HepG2 (cell line): ENCODE measurements around the gene FBLN7. TPM values are rescaled to one million over a fixed set of nuclear protein-coding genes. Genes with fewer than 3 reads are reported as not detected.

ENCODE experiments used
- ATAC-seq: fragments of 200-7000 bp; cut with Tn5 transposase; 3 replicates; pipeline ENCODE4 v1.9.1; 2020; ENCODE audit warnings: mild to moderate bottlenecking, moderate library complexity
- BruUV-seq: library from RNA; stranded (reverse); fragments of 400-500 nt; replicated peaks from 2 replicates; lab custom pipeline; 2021; lab: Mats Ljungman, UMichigan
- CTCF ChIA-PET: fragments of 300-600 bp; formaldehyde crosslinking; extraction: SDS; loops from one replicate; lab custom pipeline; 2021; ENCODE audit warnings: low total read pairs, inconsistent platforms, low intra/inter-chr PET ratio; lab: Yijun Ruan, JAX
- POLR2A ChIA-PET: fragments of 350-600 bp; sonication (Branson Sonifier 250); formaldehyde crosslinking; loops from one replicate; lab custom pipeline; 2020; ENCODE audit warnings: antibody characterized with exemption, inconsistent platforms; lab: Yijun Ruan, JAX
- DNase-seq: peaks from one replicate; pipeline ENCODE4 v3.0.0-alpha.2; 2015; ENCODE audit warnings: low spot score
- FAIRE-seq: peaks from 3 replicates; lab custom pipeline; 2011; peaks lifted over from hg19 to GRCh38; lab: Jason Lieb, UNC
- H2AFZ ChIP-seq: one replicate; pipeline ENCODE4 v1.6.1; 2011; ENCODE audit warnings: low read length, inconsistent platforms
- H3K27ac ChIP-seq: fragments of 300-600 bp; 3 replicates; pipeline ENCODE4 v1.8.0; 2011; ENCODE audit warnings: mixed run types, mild to moderate bottlenecking, mixed read lengths, low read length, inconsistent platforms; ENCODE audit not compliant: insufficient read depth; ENCODE audit errors: extremely low read length
- H3K27me3 ChIP-seq, 2 experiments: fragments of 200-600 bp in 1 of 2; 2 replicates in 1 of 2; 3 replicates in 1 of 2; pipeline versions ENCODE4 v1.6.0 to v1.8.0; 2011; ENCODE audit warnings: low read length in 2 of 2, mild to moderate bottlenecking in 2 of 2, moderate library complexity in 2 of 2, inconsistent platforms in 1 of 2; ENCODE audit not compliant: insufficient read depth in 2 of 2, control insufficient read depth in 1 of 2
- H3K36me3 ChIP-seq, 2 experiments: fragments of 200-600 bp in 1 of 2; replicated peaks in 1 of 2; 2 replicates in 1 of 2; 3 replicates in 1 of 2; pipeline versions ENCODE4 v1.5.1 to v1.8.0; 2011; ENCODE audit warnings: low read length in 2 of 2, inconsistent platforms in 1 of 2; ENCODE audit not compliant: insufficient read depth in 2 of 2, control insufficient read depth in 1 of 2
- H3K4me1 ChIP-seq: 2 replicates; pipeline ENCODE4 v1.5.1; 2012; ENCODE audit warnings: low read length, inconsistent platforms; ENCODE audit not compliant: insufficient read depth
- H3K4me2 ChIP-seq: 2 replicates; pipeline ENCODE4 v1.6.0; 2011; ENCODE audit warnings: low read depth, low read length, inconsistent platforms
- H3K4me3 ChIP-seq, 3 experiments: fragments of 200-600 bp in 1 of 3; sonication (generic), shearing (Covaris generic) in 1 of 3; replicated peaks in 1 of 3; 2 replicates each; pipeline ENCODE4 v1.5.1; 2011 to 2016; ENCODE audit warnings: low read length in 3 of 3, inconsistent platforms in 2 of 3, low read depth in 2 of 3, mild to moderate bottlenecking in 2 of 3, control low read depth in 1 of 3, mixed read lengths in 1 of 3; ENCODE audit not compliant: insufficient read depth in 1 of 3
- H3K79me2 ChIP-seq: one replicate; pipeline ENCODE4 v1.6.1; 2011; ENCODE audit warnings: low read length, inconsistent platforms; ENCODE audit not compliant: insufficient read depth
- H3K9ac ChIP-seq: 2 replicates; pipeline ENCODE4 v1.6.0; 2011; ENCODE audit warnings: mild to moderate bottlenecking, low read depth, low read length, inconsistent platforms; ENCODE audit not compliant: insufficient read depth
- H3K9me3 ChIP-seq: 2 replicates; pipeline ENCODE4 v1.5.1; 2012; ENCODE audit warnings: mild to moderate bottlenecking, low read length
- H4K20me1 ChIP-seq: 2 replicates; pipeline ENCODE4 v1.6.0; 2011; ENCODE audit warnings: inconsistent platforms, mild to moderate bottlenecking, low read length, moderate library complexity; ENCODE audit not compliant: insufficient read depth
- HMG20B ChIP-seq: conservative IDR thresholded peaks from 2 replicates; pipeline ENCODE4 v1.6.1; 2016; ENCODE audit warnings: missing genetic modification reagents, missing compliant biosample characterization
- IKZF4 ChIP-seq: sonication (generic); formaldehyde crosslinking; IDR thresholded peaks from 2 replicates; pipeline ENCODE4 v1.5.1; 2020; ENCODE audit warnings: borderline replicate concordance, mild to moderate bottlenecking, low read depth, missing genetic modification reagents; ENCODE audit errors: not compliant biosample characterization
- PREB ChIP-seq: sonication (generic); formaldehyde crosslinking; IDR thresholded peaks from 2 replicates; pipeline ENCODE4 v1.4.0; 2020; ENCODE audit warnings: missing genetic modification reagents
- TARDBP ChIP-seq: sonication (generic); formaldehyde crosslinking; IDR thresholded peaks from 2 replicates; pipeline ENCODE4 v1.8.0; 2022; ENCODE audit warnings: mild to moderate bottlenecking, missing genetic modification reagents
- ZBTB8A ChIP-seq: sonication (generic); formaldehyde crosslinking; IDR thresholded peaks from 2 replicates; pipeline ENCODE4 v1.4.0; 2020; ENCODE audit warnings: mild to moderate bottlenecking, low read depth, missing genetic modification reagents, borderline replicate concordance
- ZFYVE20 ChIP-seq: sonication (generic); formaldehyde crosslinking; IDR thresholded peaks from 2 replicates; pipeline ENCODE4 v1.8.0; 2023; ENCODE audit warnings: low read depth, mild to moderate bottlenecking, moderate library complexity, missing genetic modification reagents, borderline replicate concordance
- ZNF574 ChIP-seq: sonication (generic); formaldehyde crosslinking; IDR thresholded peaks from 2 replicates; pipeline ENCODE4 v1.4.0; 2020; ENCODE audit warnings: missing genetic modification reagents
- ZNF766 ChIP-seq: sonication (generic); formaldehyde crosslinking; IDR thresholded peaks from 2 replicates; pipeline ENCODE4 v1.5.0; 2020; ENCODE audit warnings: missing genetic modification reagents, borderline replicate concordance
- WGBS: methylation state at CpG from one replicate; pipeline ENCODE4 v1.1.6; 2017; ENCODE audit warnings: low lambda C conversion rate; 5-methylcytosine and 5-hydroxymethylcytosine counted together
- in situ Hi-C: cut with HindIII; loops from 2 replicates; pipeline ENCODE4 v1.10.0; 2017; ENCODE audit warnings: low pct_unique_long_range_greater_than_20kb; ENCODE audit not compliant: extremely low pct_ligation_motif_present
- intact Hi-C: fragments of 100-400 bp; cut with micrococcal nuclease; formaldehyde crosslinking; loops from one replicate; pipeline ENCODE4 v1.10.0; 2022; ENCODE audit not compliant: unreplicated experiment
- polyA plus RNA-seq, 8 experiments: library from polyadenylated mRNA; depleted of rRNA in 3 of 8; stranded (reverse) in 7 of 8; unstranded in 1 of 8; fragments of >200 nt; fragmentation: Illumina TruSeq in 4 of 8; extraction: Trizol in 4 of 8; gene quantifications; 2 replicates each; pipeline versions ENCODE4 v1.2.1 to v1.2.3, GENCODE V29; 2011 to 2016; ENCODE audit warnings: low read depth in 4 of 8, missing spikeins in 1 of 8, mixed read lengths in 1 of 8; ENCODE audit not compliant: insufficient read depth in 1 of 8
- total RNA-seq, 5 experiments: library from RNA; depleted of rRNA; stranded (reverse); fragments of >200 nt; fragmentation: Illumina TruSeq; extraction: Trizol; gene quantifications; 2 replicates each; pipeline ENCODE4 v1.2.3, GENCODE V29; 2016; ENCODE audit warnings: low read depth in 1 of 5
- TF ChIP-seq, protein P1 (sequence below): sonication (generic); formaldehyde crosslinking; IDR thresholded peaks from 2 replicates; pipeline ENCODE4 v1.5.1; 2020; ENCODE audit warnings: mild to moderate bottlenecking, missing genetic modification reagents, borderline replicate concordance

FBLN7 gene
- total and polyA plus RNA-seq, 2 of the 13 experiments (the other 11 are each of a cell fraction or from before 2014, with no cell fraction given) = 1.4 to 2.3 TPM

GRCh38 chr2:112143150-112143549 is 5.0 kb downstream of the FBLN7 start:
- intact Hi-C loops (no loop called here), in situ Hi-C loops (no loop called here)
- no peaks in the 10 kb centered on the region for H4K20me1 ChIP-seq
- H3K9me3 ChIP-seq = no peaks in the 10 kb centered on the region
- BruUV-seq = no TSS peak
- ATAC-seq = no peak
- H3K36me3 ChIP-seq = no peaks in the 10 kb centered on the region
- ChIA-PET POLR2A (no interaction called here), CTCF (no interaction called here)
- H3K4me2 ChIP-seq = no peak overlapping the region
- DNase-seq = no peak
- FAIRE-seq = no peak
- H3K79me2 ChIP-seq = no peaks in the 10 kb centered on the region
- H3K27me3 ChIP-seq = no peaks in the 10 kb centered on the region; a peak in 1 of 5 replicates
- WGBS = 98% methylated on average over 5 of the region's 5 CpGs
- H3K4me3 ChIP-seq = no peak overlapping the region
- TF ChIP-seq ZNF766 (CRISPR knock-in tag) (no peak), ZBTB8A (no peak), TARDBP (CRISPR knock-in tag) (no peak), PREB (no peak)
- TF ChIP-seq, all 625 proteins: peak for 0
- Histone ChIP-seq H3K4me1 (no peaks in the 10 kb centered on the region), H3K27ac (no peak overlapping the region), H3K9ac (no peak overlapping the region), H2AFZ (no peak overlapping the region)

DNA sequence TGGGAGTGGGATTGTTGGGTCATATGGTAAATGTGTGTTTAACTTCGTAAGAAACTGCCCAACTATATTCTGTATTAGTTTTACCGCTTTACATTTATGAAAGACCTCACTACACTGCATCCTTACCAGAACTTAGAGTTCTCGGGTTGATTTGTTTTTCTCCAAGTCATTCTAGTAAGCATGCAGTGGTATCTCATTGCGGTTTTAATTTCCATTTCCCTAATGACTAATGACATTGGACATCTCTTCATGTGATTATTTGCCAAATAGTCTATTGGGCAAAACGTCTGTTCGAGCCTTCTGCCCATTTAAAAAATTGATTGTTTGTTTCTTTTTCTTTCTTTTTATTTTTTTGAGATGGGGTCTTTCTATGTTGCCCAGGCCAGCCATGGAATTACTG is 6.8 kb downstream of the FBLN7 start:
- POLR2A ChIA-PET = no interaction called here
- no peak for DNase-seq
- BruUV-seq = no TSS peak
- Histone ChIP-seq H3K9ac (no peak overlapping the region), H4K20me1 (no peaks in the 10 kb centered on the region), H2AFZ (no peak overlapping the region), H3K4me1 (no peaks in the 10 kb centered on the region)
- 95% methylated on average over 6 of the region's 6 CpGs for WGBS
- TF ChIP-seq, protein P1, sequence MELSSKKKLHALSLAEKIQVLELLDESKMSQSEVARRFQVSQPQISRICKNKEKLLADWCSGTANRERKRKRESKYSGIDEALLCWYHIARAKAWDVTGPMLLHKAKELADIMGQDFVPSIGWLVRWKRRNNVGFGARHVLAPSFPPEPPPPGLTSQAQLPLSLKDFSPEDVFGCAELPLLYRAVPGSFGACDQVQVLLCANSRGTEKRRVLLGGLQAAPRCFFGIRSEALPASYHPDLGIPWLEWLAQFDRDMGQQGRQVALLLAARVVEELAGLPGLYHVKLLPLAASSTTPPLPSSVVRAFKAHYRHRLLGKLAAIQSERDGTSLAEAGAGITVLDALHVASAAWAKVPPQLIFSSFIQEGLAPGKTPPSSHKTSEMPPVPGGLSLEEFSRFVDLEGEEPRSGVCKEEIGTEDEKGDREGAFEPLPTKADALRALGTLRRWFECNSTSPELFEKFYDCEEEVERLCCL (CRISPR knock-in tag) = no peak
- TF ChIP-seq ZNF574 (CRISPR knock-in tag) (no peak), IKZF4 (CRISPR knock-in tag) (no peak), HMG20B (CRISPR knock-in tag) (no peak), ZFYVE20 (no peak)
- TF ChIP-seq, all 625 proteins: peak for 0
- CTCF ChIA-PET = no interaction called here
- intact Hi-C loops (no loop called here), in situ Hi-C loops (no loop called here)
- H3K27me3 ChIP-seq = no peaks in the 10 kb centered on the region
- no peak for ATAC-seq
- no peaks in the 10 kb centered on the region for H3K9me3 ChIP-seq
- H3K4me3 ChIP-seq = no peak overlapping the region
- H3K27ac ChIP-seq = no peak overlapping the region
- no peak for FAIRE-seq
- no peaks in the 10 kb centered on the region for H3K79me2 ChIP-seq
- H3K36me3 ChIP-seq = no peaks in the 10 kb centered on the region
- no peak overlapping the region for H3K4me2 ChIP-seq
